ENCODE results near the gene RASA2.

- TF ChIP-seq POLR2AphosphoS5 (IDR thresholded peaks at IDR 0.05; ENCODE audit: low read depth, low read length) (no peak), CTCF (IDR thresholded peaks at IDR 0.05) (no peak), REST (IDR thresholded peaks at IDR 0.05; ENCODE audit: insufficient read depth in 1 of 2, low read depth in 2 of 2, low read length in 1 of 2) (no peak)
Observed at GRCh38 chr3:141540531-141540930, 53.7 kb downstream of the RASA2 start.
